Measurements from ENCODE around the gene KDM5B.

DNA sequence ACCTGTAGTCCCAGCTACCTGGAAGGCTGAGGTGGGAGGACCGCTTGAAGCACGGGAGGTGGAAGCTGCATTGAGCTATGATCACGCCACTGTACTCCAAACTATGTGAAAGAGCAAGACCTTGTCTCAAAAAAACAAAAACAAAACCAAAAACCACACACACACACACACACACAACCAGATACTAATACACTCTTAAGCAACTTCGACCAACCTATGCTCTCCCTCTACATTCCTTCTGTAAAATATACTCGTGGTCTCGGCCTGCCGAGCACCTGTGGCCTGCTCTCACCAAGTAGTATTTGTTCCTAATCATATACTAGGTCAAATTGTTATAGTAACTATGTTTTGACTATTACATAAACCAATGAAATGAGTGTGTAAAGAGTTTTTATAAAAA is 84.5 kb downstream of the KDM5B start:
- TF ChIP-seq, protein P1, sequence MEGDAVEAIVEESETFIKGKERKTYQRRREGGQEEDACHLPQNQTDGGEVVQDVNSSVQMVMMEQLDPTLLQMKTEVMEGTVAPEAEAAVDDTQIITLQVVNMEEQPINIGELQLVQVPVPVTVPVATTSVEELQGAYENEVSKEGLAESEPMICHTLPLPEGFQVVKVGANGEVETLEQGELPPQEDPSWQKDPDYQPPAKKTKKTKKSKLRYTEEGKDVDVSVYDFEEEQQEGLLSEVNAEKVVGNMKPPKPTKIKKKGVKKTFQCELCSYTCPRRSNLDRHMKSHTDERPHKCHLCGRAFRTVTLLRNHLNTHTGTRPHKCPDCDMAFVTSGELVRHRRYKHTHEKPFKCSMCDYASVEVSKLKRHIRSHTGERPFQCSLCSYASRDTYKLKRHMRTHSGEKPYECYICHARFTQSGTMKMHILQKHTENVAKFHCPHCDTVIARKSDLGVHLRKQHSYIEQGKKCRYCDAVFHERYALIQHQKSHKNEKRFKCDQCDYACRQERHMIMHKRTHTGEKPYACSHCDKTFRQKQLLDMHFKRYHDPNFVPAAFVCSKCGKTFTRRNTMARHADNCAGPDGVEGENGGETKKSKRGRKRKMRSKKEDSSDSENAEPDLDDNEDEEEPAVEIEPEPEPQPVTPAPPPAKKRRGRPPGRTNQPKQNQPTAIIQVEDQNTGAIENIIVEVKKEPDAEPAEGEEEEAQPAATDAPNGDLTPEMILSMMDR (IDR thresholded peaks at IDR 0.05; ENCODE audit: poor library complexity), result no peak
- TF ChIP-seq EZH2 (IDR thresholded peaks at IDR 0.05; ENCODE audit: borderline replicate concordance), result no peak
- no peak for TF ChIP-seq EZH2phosphoT487 (IDR thresholded peaks at IDR 0.05; ENCODE audit: low read depth, severe bottlenecking, unreplicated experiment)

Measured in hepatocyte (in vitro differentiated cells).